Embryonic facial prominence (tissue), 1 donor: Measurements from ENCODE around the gene CAMTA1.

ENCODE experiments used
- DNase-seq: peaks from one replicate; pipeline ENCODE4 v3.0.0-alpha.2; 2016; ENCODE audit errors: extremely low spot score

Gene CAMTA1

GRCh38 chr1:6979003-6979613 lies 193.9 kb downstream of the CAMTA1 start:
- DNase-seq, result no peak

GRCh38 chr1:6981595-6981994 lies 196.3 kb downstream of the CAMTA1 start:
- no peak for DNase-seq

DNA sequence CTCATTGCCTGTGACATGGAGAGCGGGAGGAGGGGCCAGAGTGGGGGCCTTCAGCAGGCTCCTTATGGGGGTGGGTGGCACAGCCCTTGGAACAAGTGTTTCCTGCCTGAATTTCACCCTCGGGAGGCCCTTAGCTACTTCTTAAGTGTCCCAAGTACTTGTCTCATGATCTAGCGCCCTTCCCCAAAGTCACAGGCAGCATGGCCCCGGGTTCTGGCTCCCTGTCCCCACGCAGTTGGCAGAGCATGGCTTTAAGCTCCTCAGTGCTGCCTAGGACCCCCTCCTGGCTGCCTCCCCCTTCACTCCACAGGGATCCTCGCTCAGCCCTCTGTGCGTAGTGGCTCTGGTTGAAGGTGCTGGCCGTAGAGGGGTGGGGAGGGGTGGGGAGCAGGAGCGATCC lies 197.2 kb downstream of the CAMTA1 start:
- DNase-seq, result no peak

DNA sequence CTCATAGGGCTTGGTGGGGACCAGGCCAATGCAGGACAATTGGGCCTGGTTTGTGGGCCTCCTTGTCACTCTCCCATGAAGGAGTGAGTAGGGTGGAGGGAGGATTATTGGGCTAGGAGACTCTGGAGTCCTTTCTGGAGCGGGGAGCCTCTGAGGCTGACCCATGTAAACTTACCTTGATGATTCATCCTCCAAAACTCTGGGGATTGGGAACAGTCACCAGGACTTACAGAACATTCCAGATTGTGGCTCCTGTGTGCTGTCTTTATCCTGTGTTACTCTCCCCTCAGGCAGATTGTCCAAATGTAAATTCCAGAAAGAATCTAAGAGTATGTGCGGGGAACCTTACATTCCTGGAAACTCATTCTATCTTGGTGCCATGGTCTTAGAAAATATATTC lies 197.6 kb downstream of the CAMTA1 start:
- DNase-seq, result no peak

GRCh38 chr1:6984536-6984935 lies 199.3 kb downstream of the CAMTA1 start:
- DNase-seq, result no peak

- no peak for DNase-seq
Measured at GRCh38 chr1:6984986-6985385, 199.7 kb downstream of the CAMTA1 start.

GRCh38 chr1:6985549-6986276 lies 200.5 kb downstream of the CAMTA1 start:
- no peak for DNase-seq

GRCh38 chr1:6986281-6986680 lies 201.0 kb downstream of the CAMTA1 start:
- DNase-seq, result no peak

DNA sequence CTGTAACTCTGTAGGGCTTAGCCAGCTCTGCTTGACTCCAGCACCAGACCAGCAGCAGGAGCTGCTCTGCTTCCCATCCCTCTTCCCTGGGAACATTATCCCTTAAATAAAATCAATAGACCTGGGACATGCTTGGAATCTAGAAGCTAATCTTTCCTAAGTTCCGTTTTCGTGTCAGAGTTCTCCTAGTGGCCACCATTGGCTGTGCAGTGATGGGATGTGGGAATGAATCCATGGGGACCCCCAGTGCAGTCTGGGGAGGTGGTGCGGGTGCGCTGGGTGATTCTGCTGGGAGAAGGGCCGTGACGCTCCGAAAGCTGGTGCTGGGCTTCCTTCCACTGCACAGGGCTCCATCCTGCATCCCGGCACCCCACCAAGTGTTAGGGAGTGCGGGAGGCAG lies 202.7 kb downstream of the CAMTA1 start:
- no peak for DNase-seq

GRCh38 chr1:6988796-6989195 lies 203.5 kb downstream of the CAMTA1 start:
- no peak for DNase-seq

DNA sequence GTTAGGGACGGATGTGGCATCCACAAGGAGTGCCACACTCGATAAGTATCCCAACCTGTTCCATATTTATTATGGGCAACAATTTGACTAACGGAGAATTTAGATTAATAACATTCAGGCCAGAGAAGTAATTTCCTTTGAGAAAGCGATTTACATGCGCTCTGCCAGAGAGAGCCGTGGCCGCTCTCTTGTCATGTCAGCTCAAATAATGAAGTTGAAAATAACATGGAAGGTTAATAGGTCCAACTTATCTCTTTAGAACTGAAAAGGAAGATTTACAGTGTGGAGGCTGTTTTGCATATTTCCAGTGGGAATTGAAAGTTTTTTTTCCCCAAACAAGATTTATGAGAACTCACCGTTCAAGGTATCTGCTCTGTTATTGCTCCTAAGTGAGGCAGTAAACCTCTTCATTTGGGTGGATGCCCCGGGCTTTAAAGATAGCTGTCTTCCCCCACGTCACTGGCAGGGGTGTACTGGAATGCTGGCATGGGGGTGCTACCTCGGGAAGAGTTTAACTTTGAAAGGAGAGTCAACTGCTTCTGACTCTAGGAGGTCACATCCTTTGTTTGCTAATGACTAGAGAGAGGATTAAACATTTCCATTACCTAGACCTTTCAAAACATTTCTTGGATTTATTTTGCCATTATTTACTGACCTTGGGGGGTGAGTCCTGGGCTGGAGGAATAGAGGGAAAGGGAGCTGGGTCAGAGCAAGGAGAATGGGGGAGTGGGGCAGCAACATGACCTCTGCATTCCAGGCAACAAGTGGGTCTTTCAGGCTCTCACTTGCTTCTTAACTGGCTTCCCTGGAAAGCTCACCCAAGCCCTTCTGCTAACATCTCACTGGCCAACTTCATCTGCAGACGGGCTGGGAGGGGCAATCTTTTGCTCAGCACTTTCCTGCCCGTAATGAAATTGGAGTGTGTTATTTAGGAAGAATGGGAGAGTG lies 204.2 kb downstream of the CAMTA1 start:
- no peak for DNase-seq

- no peak for DNase-seq
Measured at GRCh38 chr1:6991266-6991665, 206.0 kb downstream of the CAMTA1 start.

DNA sequence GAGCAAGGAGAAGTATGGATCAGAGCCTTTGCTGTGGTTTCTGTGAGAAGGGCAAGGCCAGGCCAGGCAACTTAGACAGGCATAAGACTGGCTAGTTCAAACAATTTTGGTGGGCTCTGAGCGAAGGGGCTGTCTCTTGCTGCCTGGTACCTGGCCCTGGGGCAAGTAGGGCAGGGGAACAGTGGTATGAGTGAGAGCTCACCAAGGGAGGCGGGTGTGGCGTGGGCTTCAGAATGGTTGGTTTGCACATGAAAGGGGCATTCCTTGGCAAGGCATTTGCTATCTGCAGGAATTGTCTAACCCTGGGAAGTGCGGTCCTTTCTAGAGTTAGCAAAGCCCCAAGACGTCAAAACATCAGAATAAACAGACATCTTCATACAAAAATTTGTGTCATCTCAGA lies 210.5 kb downstream of the CAMTA1 start:
- no peak for DNase-seq

DNA sequence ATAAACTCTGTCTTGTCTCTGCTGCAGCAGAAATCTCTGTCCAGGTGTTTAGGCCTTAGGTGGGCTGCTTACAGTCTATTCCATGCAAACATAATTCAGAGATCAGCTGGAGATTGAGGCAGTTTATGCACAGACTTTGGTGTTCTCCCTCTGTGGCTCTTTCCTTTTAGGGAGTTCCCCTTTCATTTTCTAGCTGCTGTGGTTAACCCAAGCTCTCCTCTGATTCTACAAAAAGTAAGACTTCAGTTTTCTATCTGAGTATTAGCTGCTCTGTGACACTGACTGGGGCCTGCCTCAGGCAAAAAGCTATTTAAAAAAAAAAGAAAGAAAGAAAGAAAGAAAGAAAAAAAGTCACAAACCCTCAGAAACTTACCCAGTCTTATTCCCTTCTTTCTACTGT lies 211.1 kb downstream of the CAMTA1 start:
- no peak for DNase-seq

DNA sequence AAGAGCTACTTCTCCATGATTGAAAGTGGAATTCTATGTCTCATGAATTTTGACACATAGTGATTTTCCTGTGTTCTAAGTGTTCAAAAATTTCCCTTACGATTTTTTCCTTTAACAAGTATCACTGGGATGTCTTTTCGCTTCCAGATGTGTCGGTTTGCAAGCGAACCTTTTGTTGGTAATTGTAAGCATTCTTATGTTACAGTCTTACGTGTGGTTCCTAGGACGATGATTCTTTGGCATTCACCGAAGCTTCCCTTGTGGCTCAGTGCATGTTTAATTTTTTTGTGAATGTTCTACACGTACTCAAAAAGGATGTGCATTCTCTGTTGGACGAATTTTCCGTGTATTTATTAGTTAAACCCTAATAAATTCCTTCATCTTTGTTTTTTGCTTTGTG lies 211.6 kb downstream of the CAMTA1 start:
- DNase-seq, result no peak

- DNase-seq, result no peak
Measured at GRCh38 chr1:6998267-6998666, 213.0 kb downstream of the CAMTA1 start.

- no peak for DNase-seq
Measured at GRCh38 chr1:6999826-7000225, 214.6 kb downstream of the CAMTA1 start.

DNA sequence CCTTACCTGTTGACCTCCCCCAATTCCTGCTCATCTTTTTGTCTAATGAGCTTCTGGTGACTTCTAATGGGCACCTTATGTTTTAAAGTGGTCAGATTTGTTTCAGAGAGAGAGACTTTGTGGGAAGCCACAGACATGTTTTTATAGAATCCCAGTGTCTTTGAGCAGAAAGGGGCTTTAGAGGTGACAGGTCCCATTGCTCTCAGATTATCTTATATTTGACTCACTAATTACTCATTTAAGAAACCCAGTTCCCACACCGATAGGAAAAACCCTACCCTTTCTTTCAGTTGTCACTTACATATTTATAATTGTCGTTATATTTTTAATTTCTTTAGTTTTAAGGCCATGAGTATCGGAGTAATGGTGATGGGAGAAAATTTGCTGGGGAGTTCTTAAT lies 215.5 kb downstream of the CAMTA1 start:
- no peak for DNase-seq

DNA sequence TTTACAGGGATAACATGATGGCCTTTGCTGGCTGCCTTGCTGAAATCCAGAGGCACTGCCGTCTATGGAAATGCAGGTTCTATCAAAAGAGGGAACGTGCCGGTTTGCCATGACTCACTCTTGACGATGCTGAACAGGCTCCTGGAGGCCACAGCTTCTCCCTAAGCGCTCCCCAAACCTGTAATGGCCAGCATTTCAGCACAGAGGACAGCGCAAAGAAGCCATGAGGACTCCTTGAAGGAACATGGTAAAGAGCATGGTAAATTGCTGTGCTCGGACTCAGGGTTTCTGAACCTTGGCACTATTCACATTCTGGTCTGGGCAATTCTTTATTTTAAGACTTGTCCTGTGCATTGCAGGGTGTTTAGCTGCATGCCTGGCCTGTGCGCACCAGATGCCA lies 217.5 kb downstream of the CAMTA1 start:
- no peak for DNase-seq

DNA sequence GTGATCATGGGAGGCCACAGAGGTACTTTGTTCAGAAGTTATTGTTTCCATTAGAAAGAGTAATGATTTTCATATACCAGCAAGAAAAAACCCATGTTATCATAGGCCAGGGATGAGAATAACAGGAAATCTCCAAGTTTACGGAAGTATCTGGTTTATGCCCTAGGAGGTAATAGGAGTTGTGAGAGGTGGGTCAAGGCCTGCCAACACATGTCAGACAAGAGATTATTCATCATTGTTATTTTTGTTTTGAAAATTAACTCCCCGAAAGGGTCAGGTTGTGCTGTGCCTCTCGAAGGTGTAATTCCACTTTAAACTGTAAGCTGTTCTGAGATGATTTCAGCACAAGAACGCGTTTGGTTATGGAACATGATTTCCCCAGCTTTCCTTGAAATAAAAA lies 218.4 kb downstream of the CAMTA1 start:
- no peak for DNase-seq

- DNase-seq, result no peak
Measured at GRCh38 chr1:7004181-7004580, 218.9 kb downstream of the CAMTA1 start.

GRCh38 chr1:7005762-7006161 lies 220.5 kb downstream of the CAMTA1 start:
- DNase-seq, result no peak
